Stimulated activated CD4-positive, alpha-beta T cell treated with anti-CD3 and anti-CD28 coated beads, Interleukin-4, amount 100 ng/mL, for 48 hours (primary cell): ENCODE data around the gene MAGI2.
"Not testable (repeated sequence)": the region's sequence is repeated elsewhere in the genome, so short reads cannot be mapped to it uniquely, and the experiment has no call there.

Experiments used
- DNase-seq, 2 donors: peaks; one replicate each; pipeline ENCODE4 v3.0.0-alpha.2; 2020; ENCODE audit warnings: low read depth in 2 of 2

The MAGI2 gene

GRCh38 chr7:79451580-79451979 is 1.9 kb downstream of the MAGI2 start:
- no peak for DNase-seq

- DNase-seq = not testable (repeated sequence)
Observed at GRCh38 chr7:79442766-79443165, 10.7 kb downstream of the MAGI2 start.

GRCh38 chr7:79436378-79436777 is 17.1 kb downstream of the MAGI2 start:
- no peak for DNase-seq

- no peak for DNase-seq
Observed at GRCh38 chr7:79434867-79435266, 18.6 kb downstream of the MAGI2 start.

- DNase-seq = no peak
Observed at GRCh38 chr7:79434098-79434497, 19.4 kb downstream of the MAGI2 start.

- DNase-seq = no peak
Observed at GRCh38 chr7:79430391-79430790, 23.1 kb downstream of the MAGI2 start.

- no peak for DNase-seq
Observed at GRCh38 chr7:79425665-79426064, 27.8 kb downstream of the MAGI2 start.

- no peak for DNase-seq
Observed at GRCh38 chr7:79421751-79422150, 31.7 kb downstream of the MAGI2 start.

GRCh38 chr7:79420464-79420863 is 33.0 kb downstream of the MAGI2 start:
- DNase-seq = no peak

GRCh38 chr7:79414910-79415309 is 38.6 kb downstream of the MAGI2 start:
- DNase-seq = no peak

GRCh38 chr7:79412915-79413314 is 40.6 kb downstream of the MAGI2 start:
- no peak for DNase-seq

GRCh38 chr7:79412438-79412837 is 41.0 kb downstream of the MAGI2 start:
- DNase-seq = no peak

GRCh38 chr7:79410345-79410744 is 43.1 kb downstream of the MAGI2 start:
- DNase-seq = no peak

GRCh38 chr7:79407351-79407750 is 46.1 kb downstream of the MAGI2 start:
- no peak for DNase-seq

GRCh38 chr7:79406371-79406770 is 47.1 kb downstream of the MAGI2 start:
- DNase-seq = no peak

GRCh38 chr7:79405368-79405767 is 48.1 kb downstream of the MAGI2 start:
- no peak for DNase-seq

GRCh38 chr7:79403879-79404278 is 49.6 kb downstream of the MAGI2 start:
- no peak for DNase-seq

- DNase-seq = no peak
Observed at GRCh38 chr7:79403451-79403850, 50.0 kb downstream of the MAGI2 start.

GRCh38 chr7:79401254-79401653 is 52.2 kb downstream of the MAGI2 start:
- DNase-seq = no peak

GRCh38 chr7:79400222-79400621 is 53.2 kb downstream of the MAGI2 start:
- DNase-seq = no peak

GRCh38 chr7:79398138-79398749 is 55.2 kb downstream of the MAGI2 start:
- DNase-seq = no peak

GRCh38 chr7:79386688-79387422 is 66.6 kb downstream of the MAGI2 start:
- DNase-seq = no peak

- no peak for DNase-seq
Observed at GRCh38 chr7:79381921-79382320, 71.5 kb downstream of the MAGI2 start.

- DNase-seq = no peak
Observed at GRCh38 chr7:79377097-79377496, 76.4 kb downstream of the MAGI2 start.
